Suppressor macrophage treated with lipopolysaccharide for 4 hours (primary cell): ENCODE measurements around the gene CLIP2.
"Not testable (repeated sequence)": the region's sequence is repeated elsewhere in the genome, so short reads cannot be mapped to it uniquely, and the experiment has no call there.

ENCODE experiments used
- DNase-seq: peaks from one replicate; pipeline ENCODE4 v3.0.0-alpha.2; 2020

CLIP2 gene

GRCh38 chr7:74300926-74301325 is 11.7 kb downstream of the CLIP2 start:
- DNase-seq, result no peak

GRCh38 chr7:74302745-74303221 is 13.6 kb downstream of the CLIP2 start:
- DNase-seq, result no peak

GRCh38 chr7:74304550-74304949 is 15.3 kb downstream of the CLIP2 start:
- no peak for DNase-seq

GRCh38 chr7:74306004-74306729 is 17.0 kb downstream of the CLIP2 start:
- DNase-seq, result no peak

DNA sequence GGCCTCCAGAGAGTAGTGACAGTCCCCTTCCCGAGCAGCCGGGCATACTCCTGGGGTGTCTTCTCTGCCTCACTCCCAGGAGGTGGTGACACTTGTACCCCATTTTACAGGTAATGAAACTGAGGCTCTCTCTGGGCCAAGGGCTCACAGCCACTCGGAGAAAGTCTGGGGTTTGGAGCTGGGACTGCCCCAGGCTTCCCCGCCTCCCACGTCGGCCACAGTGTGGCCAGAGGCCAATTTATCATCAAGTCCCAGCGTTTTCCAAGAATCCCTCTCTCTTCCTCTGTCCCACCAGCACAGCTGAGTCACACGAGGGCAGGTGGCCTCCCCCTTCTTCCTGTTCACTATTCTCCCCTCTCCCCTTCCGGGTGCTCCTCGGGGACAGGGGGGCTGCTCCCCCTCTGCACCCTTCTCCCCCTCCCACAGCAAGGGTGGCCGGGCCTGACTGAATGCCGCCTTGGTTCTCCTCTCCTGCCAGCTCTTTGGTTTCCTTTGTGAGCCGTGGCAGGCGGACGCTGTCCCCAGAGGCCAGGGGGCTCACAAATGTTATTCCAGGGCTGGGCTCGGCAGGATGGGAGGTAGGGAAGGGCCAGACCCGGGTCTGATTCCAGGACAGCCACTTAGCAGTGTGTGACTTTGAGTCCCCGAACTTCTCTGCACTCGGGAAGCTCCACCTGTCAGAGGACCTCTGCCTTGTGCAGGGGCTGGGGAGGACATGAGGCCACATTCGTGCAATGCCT is 17.7 kb downstream of the CLIP2 start:
- peak; percentile 63 for DNase-seq

- no peak for DNase-seq
These were observed 18.7 kb downstream of the CLIP2 start for GRCh38 chr7:74307738-74308505.

GRCh38 chr7:74309181-74309580 is 20.0 kb downstream of the CLIP2 start:
- no peak for DNase-seq

GRCh38 chr7:74311305-74311744 is 22.1 kb downstream of the CLIP2 start:
- peak; percentile 47 for DNase-seq

DNA sequence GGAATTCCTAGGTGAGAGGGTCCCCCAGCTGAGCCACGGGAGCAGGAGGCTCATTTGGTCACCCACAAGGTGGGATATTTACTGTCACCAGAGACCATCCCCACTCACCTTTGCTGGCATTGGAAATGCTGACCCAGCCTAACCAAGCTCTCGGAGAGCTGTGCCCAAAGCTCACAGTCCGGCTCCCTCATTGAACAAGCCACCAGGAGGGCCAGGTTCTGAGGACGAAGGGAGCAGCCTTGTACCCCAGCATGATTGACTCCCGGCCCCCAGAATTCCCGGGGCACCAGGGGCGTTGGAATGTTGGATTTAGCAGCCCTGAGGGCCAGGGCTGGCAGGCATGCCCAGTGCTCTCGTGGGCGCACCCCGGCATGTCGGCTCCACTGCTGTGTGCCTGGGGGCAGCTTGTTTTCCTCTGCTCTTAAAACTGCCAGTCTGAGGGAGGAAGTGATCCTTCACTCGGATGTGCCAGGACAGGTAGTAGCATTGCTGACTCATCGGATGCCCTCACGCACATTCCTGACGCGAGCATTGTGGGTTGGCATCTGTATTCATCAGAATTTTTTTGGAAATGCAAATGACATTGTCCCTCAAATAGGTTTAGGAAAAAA is 23.3 kb downstream of the CLIP2 start:
- DNase-seq, result no peak

DNA sequence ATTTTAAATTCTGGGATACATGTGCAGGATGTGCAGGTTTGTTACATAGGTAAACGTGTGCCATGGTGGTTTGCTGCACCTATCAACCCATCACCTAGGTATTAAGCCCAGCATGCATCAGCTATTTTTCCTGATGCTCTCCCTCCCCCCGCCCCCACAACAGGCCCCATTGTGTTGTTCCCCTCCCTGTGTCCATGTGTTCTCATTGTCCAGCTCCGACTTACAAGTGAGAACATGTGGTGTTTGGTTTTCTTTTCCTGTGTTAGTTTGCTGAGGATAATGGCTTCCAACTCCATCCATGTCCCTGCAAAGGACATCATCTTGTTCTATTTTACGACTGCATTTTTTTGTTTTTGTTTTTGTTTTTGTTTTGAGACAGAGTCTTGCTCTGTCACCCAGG is 26.7 kb downstream of the CLIP2 start:
- DNase-seq, result not testable (repeated sequence)

DNA sequence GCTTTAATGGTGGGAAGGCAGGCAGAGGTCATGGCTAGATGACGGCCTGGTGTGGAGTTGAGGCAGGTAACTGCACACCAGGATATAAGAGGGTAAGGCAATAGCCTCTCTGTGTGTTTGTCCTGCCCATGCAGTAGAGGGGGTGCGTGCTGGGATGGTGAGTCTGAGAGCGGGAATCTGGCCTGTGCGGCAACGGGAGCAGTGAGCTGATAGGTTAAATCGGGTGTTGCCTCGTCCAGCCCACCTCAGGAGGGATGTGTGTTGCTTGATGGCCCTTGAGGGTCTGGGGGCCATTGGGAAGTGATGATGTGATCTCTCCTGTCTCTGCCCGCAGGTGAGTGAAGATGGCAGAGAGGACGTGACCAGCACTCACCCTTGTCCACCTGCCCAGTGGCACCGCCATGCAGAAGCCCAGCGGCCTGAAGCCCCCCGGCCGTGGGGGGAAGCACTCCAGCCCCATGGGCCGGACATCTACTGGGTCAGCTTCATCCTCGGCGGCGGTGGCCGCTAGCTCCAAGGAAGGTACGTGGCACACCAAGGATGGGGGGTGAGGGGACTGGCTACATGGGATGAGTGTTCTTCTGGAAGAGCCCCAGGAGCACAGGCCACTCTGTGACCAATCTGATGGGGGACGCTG is 28.1 kb downstream of the CLIP2 start:
- no peak for DNase-seq

DNA sequence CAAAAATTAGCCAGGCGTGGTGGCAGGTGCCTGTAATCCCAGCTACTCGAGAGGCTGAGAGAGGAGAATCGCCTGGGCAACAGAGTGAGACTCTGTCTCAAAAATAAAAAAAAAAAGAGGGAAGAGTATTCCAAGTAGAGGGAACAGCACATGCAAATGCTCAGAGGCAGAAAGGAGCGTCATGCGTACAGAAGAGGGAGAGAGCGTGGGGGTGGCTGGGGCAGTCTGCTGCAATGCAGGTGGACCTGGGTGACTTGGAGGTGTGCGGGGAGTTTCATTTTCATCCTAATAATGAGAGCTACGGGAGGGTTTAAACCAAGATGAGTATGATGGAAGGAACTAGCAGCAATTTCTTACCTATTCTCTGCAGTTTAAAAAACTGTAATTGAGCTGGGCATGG is 28.8 kb downstream of the CLIP2 start:
- DNase-seq, result no peak

DNA sequence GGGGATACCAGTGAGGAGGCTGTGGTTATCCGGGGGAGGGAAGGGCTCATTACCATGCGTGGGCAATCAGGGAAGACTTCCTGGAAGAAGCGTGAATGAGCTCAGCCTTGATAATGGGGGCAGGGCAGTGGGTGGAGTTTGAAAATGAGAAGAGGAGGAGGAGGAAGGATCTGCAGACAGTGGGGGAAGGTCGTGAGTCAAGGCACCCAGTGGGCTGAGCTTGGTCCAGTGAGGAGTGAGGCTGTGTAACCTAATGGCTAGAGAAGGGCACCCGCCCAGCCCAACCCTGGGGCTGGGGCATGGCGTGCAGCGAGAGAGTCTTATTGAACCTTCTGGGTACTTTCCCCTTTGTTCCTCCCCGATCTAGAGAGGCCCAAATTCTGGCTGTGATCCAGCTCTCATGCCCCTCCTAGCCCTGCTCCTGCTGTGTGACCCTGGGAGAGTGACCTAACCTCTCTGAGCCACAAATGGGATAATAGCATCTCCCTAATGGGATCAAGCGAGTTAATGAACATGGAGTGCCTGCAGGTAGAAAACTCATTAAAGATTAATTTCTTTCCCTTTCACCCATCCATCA is 31.5 kb downstream of the CLIP2 start:
- peak; percentile 33 for DNase-seq

DNA sequence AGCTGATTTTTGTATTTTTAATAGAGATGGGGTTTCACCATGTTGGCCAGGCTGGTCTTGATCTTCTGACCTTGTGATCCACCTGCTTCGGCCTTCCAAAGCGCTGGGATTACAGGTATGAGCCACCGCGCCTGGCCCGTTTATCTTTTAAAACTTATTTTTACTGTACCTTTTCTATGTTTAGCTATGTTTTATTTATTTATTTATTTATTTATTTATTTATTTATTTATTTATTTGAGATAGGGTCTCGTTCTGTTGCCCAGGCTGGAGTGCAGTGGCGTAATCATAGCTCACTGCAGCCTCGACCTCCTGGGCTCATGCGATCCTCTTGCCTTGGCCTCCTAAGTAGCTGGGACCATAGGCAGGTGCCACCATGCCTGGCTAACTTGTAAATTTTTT is 33.7 kb downstream of the CLIP2 start:
- DNase-seq, result not testable (repeated sequence)

- no peak for DNase-seq
These were observed 35.5 kb downstream of the CLIP2 start for GRCh38 chr7:74324531-74325209.

- DNase-seq, result no peak
These were observed 36.0 kb downstream of the CLIP2 start for GRCh38 chr7:74325210-74325565.

- no peak for DNase-seq
These were observed 40.0 kb downstream of the CLIP2 start for GRCh38 chr7:74329225-74329624.

- no peak for DNase-seq
These were observed 43.4 kb downstream of the CLIP2 start for GRCh38 chr7:74332373-74333176.

DNA sequence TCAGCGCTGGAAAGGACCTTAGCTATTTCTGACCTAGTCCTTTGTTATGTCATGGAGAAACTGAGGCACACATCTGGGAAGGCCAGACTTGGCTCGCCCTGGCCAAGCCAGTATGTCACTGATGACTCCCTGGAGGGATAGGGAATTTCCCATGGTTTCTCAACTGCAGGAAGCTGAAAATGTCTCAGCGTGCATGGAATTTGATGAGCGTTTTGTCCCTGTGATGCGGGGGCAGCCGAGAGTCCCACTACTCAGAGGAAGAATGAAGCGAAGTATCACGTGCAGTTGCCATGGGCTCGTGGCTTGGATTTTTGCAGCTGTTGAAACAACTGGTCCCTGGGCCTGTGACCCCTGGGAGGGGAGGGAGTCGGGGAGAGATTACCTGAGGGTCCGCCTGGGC is 44.8 kb downstream of the CLIP2 start:
- DNase-seq, result peak; percentile 54

- DNase-seq, result no peak
These were observed 48.7 kb downstream of the CLIP2 start for GRCh38 chr7:74337926-74338325.
